OCI-LY7 (cell line): ENCODE results near the gene TUSC7.

ENCODE experiments used
- EZH2phosphoT487 ChIP-seq: fragments of 200-600 bp; sonication (generic); IDR thresholded peaks from 2 replicates; pipeline ENCODE4 v1.6.1; 2018; ENCODE audit warnings: low read depth, borderline replicate concordance, mild to moderate bottlenecking, mixed run types, antibody characterized with exemption, low read length, moderate library complexity, mixed read lengths
- TF ChIP-seq, protein P1 (sequence below): fragments of 200-600 bp; sonication (generic); conservative IDR thresholded peaks from 2 replicates; pipeline ENCODE4 v1.5.1; 2014; ENCODE audit warnings: mild to moderate bottlenecking, antibody characterized with exemption, low read length, moderate library complexity, mixed read lengths

DNA sequence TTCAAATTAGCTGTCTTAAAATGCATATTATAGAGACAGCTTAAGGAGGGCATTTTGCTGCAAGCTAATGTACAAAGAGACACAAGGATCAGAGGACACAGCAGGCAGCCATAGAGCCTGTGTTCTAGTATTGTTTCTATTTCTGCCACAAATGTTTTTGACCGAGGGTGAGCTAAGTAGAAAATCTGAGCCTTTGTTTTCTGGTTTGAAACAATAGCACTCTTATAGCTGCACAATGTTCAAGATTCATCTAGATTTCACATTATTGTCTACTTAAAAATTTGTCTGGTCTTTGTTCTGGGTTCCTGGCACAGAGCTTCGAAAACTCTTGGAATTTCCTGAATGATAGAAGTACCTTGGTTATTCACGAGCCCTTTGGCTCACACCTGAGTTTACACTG lies 40.0 kb upstream of the TUSC7 start:
- TF ChIP-seq, protein P1, sequence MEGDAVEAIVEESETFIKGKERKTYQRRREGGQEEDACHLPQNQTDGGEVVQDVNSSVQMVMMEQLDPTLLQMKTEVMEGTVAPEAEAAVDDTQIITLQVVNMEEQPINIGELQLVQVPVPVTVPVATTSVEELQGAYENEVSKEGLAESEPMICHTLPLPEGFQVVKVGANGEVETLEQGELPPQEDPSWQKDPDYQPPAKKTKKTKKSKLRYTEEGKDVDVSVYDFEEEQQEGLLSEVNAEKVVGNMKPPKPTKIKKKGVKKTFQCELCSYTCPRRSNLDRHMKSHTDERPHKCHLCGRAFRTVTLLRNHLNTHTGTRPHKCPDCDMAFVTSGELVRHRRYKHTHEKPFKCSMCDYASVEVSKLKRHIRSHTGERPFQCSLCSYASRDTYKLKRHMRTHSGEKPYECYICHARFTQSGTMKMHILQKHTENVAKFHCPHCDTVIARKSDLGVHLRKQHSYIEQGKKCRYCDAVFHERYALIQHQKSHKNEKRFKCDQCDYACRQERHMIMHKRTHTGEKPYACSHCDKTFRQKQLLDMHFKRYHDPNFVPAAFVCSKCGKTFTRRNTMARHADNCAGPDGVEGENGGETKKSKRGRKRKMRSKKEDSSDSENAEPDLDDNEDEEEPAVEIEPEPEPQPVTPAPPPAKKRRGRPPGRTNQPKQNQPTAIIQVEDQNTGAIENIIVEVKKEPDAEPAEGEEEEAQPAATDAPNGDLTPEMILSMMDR: no peak
- no peak for TF ChIP-seq EZH2phosphoT487
